PFSK-1 (cell line): ENCODE data around the gene KCNMA1.

ENCODE experiments used
- POLR2AphosphoS5 ChIP-seq: IDR thresholded peaks from 2 replicates; pipeline ENCODE4 v1.6.1; 2012; ENCODE audit warnings: low read depth, mild to moderate bottlenecking, control low read depth, low read length, moderate library complexity
- SIN3A ChIP-seq: IDR thresholded peaks from 2 replicates; pipeline ENCODE4 v1.6.1; 2012; ENCODE audit warnings: mild to moderate bottlenecking, low read length, moderate library complexity, borderline replicate concordance; ENCODE audit not compliant: insufficient read depth
- TAF1 ChIP-seq: IDR thresholded peaks from 2 replicates; pipeline ENCODE4 v1.6.1; 2012; ENCODE audit warnings: low read length, control low read depth, borderline replicate concordance; ENCODE audit not compliant: insufficient read depth

DNA sequence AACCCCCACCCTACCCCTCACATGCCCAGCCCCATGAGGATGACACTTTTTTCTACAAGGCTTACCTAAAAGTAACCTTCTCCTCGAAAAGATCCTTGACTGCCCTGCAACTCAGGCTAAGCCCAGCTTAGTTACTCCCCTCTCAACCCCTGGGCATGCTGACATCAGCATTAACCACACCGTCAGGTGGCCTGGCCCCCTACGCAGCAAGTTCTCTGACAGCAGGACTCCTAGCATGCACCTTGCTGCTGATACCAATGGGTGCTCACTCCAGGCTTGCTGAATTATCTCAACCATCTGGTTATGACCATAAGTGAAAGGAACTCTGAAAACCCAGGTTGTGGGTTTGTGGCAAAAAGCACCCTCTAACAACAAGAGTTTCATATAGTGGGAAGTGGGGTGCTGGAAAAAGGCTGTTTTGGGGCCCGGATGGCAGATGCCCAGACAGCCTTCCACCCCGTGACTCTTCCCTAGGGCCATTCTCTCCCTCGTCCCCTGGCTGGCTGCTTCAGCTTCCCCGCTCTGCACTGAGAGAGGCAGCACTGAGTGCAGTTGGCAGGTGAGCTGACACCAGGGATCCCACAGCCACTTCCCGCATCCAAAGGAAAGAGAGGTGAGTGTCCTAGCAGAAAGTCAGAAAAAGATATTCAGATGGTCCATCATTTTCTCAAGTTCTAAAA is 518.9 kb downstream of the KCNMA1 start:
- TF ChIP-seq TAF1 (no peak), POLR2AphosphoS5 (no peak), SIN3A (no peak)
